Esophagus squamous epithelium (tissue), 4 donors: Measurements from ENCODE around the gene TBCK.

Source experiments
- CTCF ChIP-seq, 6 experiments: fragments of 450-650 bp in 4 of 6; fragments of 200-600 bp in 2 of 6; sonication (generic) in 2 of 6; IDR thresholded peaks; one replicate each; pipeline ENCODE4 v1.5.1; 2016 to 2019; ENCODE audit warnings: antibody characterized with exemption in 6 of 6, mild to moderate bottlenecking in 4 of 6, moderate library complexity in 4 of 6
- POLR2A ChIP-seq, 4 donors: fragments of 450-650 bp; IDR thresholded peaks; one replicate each; pipeline ENCODE4 v1.6.1; 2017; ENCODE audit warnings: antibody characterized with exemption in 4 of 4, mild to moderate bottlenecking in 4 of 4, moderate library complexity in 3 of 4

GRCh38 chr4:106090826-106091225, 225.2 kb downstream of the TBCK start:
- no peak for TF ChIP-seq CTCF (IDR thresholded peaks at IDR 0.05)
- TF ChIP-seq POLR2A (IDR thresholded peaks at IDR 0.05) = no peak
